ENCODE measurements around the gene A4GALT. TPM values are rescaled to one million over a fixed set of nuclear protein-coding genes. Genes with fewer than 3 reads are reported as not detected.

The A4GALT gene
- total and polyA plus RNA-seq, 2 donors (not counting 1 experiment from before 2014, with no cell fraction given): 6.8 to 16.2 TPM

- Histone ChIP-seq H3K9ac (ENCODE audit: insufficient read depth, low read length) (peak overlapping the region; percentile 48), H2AFZ (ENCODE audit: low read length) (no peak overlapping the region), H3K4me3 (replicated peaks in 1 of 4; ENCODE audit: control extremely low read depth in 1 of 4, insufficient read depth in 1 of 4, low read depth in 3 of 4, low read length in 4 of 4) (no peak overlapping the region), H3K79me2 (ENCODE audit: control insufficient read depth, insufficient read depth, low read length) (no peaks in the 10 kb centered on the region), H4K20me1 (ENCODE audit: control insufficient read depth, extremely low read depth, insufficient read depth, low read length) (no peaks in the 10 kb centered on the region), H3K27ac (ENCODE audit: insufficient read depth, low read length) (peak overlapping the region; percentile 79), H3K36me3 (ENCODE audit: control insufficient read depth, insufficient read depth, low read length) (peaks cover 3% of the 10 kb centered on the region), H3K4me1 (ENCODE audit: control insufficient read depth, extremely low read depth, insufficient read depth, low read length) (peaks cover 25% of the 10 kb centered on the region), H3K4me2 (ENCODE audit: extremely low read depth, insufficient read depth, low read length) (peak overlapping the region; percentile 52), H3K9me3 (ENCODE audit: control insufficient read depth, insufficient read depth, low read depth, low read length) (no peaks in the 10 kb centered on the region), H3K27me3 (ENCODE audit: control insufficient read depth, insufficient read depth, low read length) (no peaks in the 10 kb centered on the region)
- no peak for TF ChIP-seq CTCF (conservative IDR thresholded peaks at IDR 0.05 in 1 of 2, IDR thresholded peaks at IDR 0.05 in 1 of 2; ENCODE audit: low read depth in 1 of 2, low read length in 2 of 2)
- TF ChIP-seq EZH2 (IDR thresholded peaks at IDR 0.05; ENCODE audit: low read length, missing control alignments): no peak
- peak; percentile 95 to 98 for DNase-seq (ENCODE audit: low read depth in 2 of 2)
Measured at GRCh38 chr22:42688241-42689211, 32.1 kb downstream of the A4GALT start.

GRCh38 chr22:42686756-42687491 is 33.7 kb downstream of the A4GALT start:
- Histone ChIP-seq H3K36me3 (ENCODE audit: control insufficient read depth, insufficient read depth, low read length) (peaks cover 3% of the 10 kb centered on the region), H4K20me1 (ENCODE audit: control insufficient read depth, extremely low read depth, insufficient read depth, low read length) (no peaks in the 10 kb centered on the region), H3K4me1 (ENCODE audit: control insufficient read depth, extremely low read depth, insufficient read depth, low read length) (peaks cover 29% of the 10 kb centered on the region), H3K9ac (ENCODE audit: insufficient read depth, low read length) (no peak overlapping the region), H3K4me3 (replicated peaks in 1 of 4; ENCODE audit: control extremely low read depth in 1 of 4, insufficient read depth in 1 of 4, low read depth in 3 of 4, low read length in 4 of 4) (no peak overlapping the region), H3K27me3 (ENCODE audit: control insufficient read depth, insufficient read depth, low read length) (no peaks in the 10 kb centered on the region), H2AFZ (ENCODE audit: low read length) (no peak overlapping the region), H3K79me2 (ENCODE audit: control insufficient read depth, insufficient read depth, low read length) (no peaks in the 10 kb centered on the region), H3K4me2 (ENCODE audit: extremely low read depth, insufficient read depth, low read length) (no peak overlapping the region), H3K27ac (ENCODE audit: insufficient read depth, low read length) (no peak overlapping the region), H3K9me3 (ENCODE audit: control insufficient read depth, insufficient read depth, low read depth, low read length) (no peaks in the 10 kb centered on the region)
- no peak for DNase-seq (ENCODE audit: low read depth in 2 of 2)
- TF ChIP-seq EZH2 (IDR thresholded peaks at IDR 0.05; ENCODE audit: low read length, missing control alignments): no peak
- no peak for TF ChIP-seq CTCF (conservative IDR thresholded peaks at IDR 0.05 in 1 of 2, IDR thresholded peaks at IDR 0.05 in 1 of 2; ENCODE audit: low read depth in 1 of 2, low read length in 2 of 2)

Data from fibroblast of lung (primary cell).